HepG2 (cell line): ENCODE results near the gene CHKA. TPM values are rescaled to one million over a fixed set of nuclear protein-coding genes. Genes with fewer than 3 reads are reported as not detected.

Experiments
- ATF7 ChIP-seq, 2 experiments: fragments of 450-650 bp in 1 of 2; sonication (generic) in 1 of 2; formaldehyde crosslinking in 1 of 2; IDR thresholded peaks; 2 replicates each; pipeline versions ENCODE4 v1.4.0 to v1.6.1; 2016 to 2020; ENCODE audit warnings: antibody characterized with exemption in 1 of 2, mild to moderate bottlenecking in 1 of 2, missing genetic modification reagents in 1 of 2
- BRCA1 ChIP-seq: sonication (generic); formaldehyde crosslinking; IDR thresholded peaks from 2 replicates; pipeline ENCODE4 v1.4.0; 2020; ENCODE audit warnings: missing genetic modification reagents
- CBFB ChIP-seq: sonication (generic); formaldehyde crosslinking; IDR thresholded peaks from 2 replicates; pipeline ENCODE4 v1.4.0; 2020; ENCODE audit warnings: missing genetic modification reagents
- DPF2 ChIP-seq: sonication (generic); formaldehyde crosslinking; IDR thresholded peaks from 2 replicates; pipeline ENCODE4 v1.4.0; 2020; ENCODE audit warnings: mild to moderate bottlenecking, low read depth, missing genetic modification reagents, borderline replicate concordance
- DR1 ChIP-seq: sonication (generic); formaldehyde crosslinking; IDR thresholded peaks from 2 replicates; pipeline ENCODE4 v1.8.0; 2021; ENCODE audit warnings: mild to moderate bottlenecking, missing genetic modification reagents, inconsistent platforms
- IKZF5 ChIP-seq: IDR thresholded peaks from 2 replicates; pipeline ENCODE4 v1.6.1; 2018; ENCODE audit warnings: missing genetic modification reagents, mild to moderate bottlenecking, missing compliant biosample characterization
- KLF6 ChIP-seq: IDR thresholded peaks from 2 replicates; pipeline ENCODE4 v1.8.0; 2016; ENCODE audit warnings: missing biosample characterization, missing genetic modification reagents
- MEF2D ChIP-seq: sonication (generic); formaldehyde crosslinking; IDR thresholded peaks from 2 replicates; pipeline ENCODE4 v1.5.1; 2020; ENCODE audit warnings: mild to moderate bottlenecking, missing genetic modification reagents
- PAF1 ChIP-seq: IDR thresholded peaks from 2 replicates; pipeline ENCODE4 v1.6.1; 2016; ENCODE audit warnings: missing genetic modification reagents, missing compliant biosample characterization
- PCBP1 ChIP-seq: fragments of 200-400 bp; formaldehyde crosslinking; IDR thresholded peaks from 2 replicates; pipeline ENCODE4 v1.6.1; 2017; ENCODE audit warnings: mild to moderate bottlenecking, low read depth, low read length, borderline replicate concordance
- PHF20 ChIP-seq: sonication (generic); formaldehyde crosslinking; IDR thresholded peaks from 2 replicates; pipeline ENCODE4 v1.5.0; 2020; ENCODE audit warnings: mild to moderate bottlenecking, missing genetic modification reagents
- RFXANK ChIP-seq: IDR thresholded peaks from 2 replicates; pipeline ENCODE4 v1.6.1; 2016
- SNAPC2 ChIP-seq: sonication (generic); formaldehyde crosslinking; IDR thresholded peaks from 2 replicates; pipeline ENCODE4 v1.8.1; 2022; ENCODE audit warnings: mild to moderate bottlenecking, missing genetic modification reagents
- SRSF4 ChIP-seq: fragments of 200-400 bp; formaldehyde crosslinking; IDR thresholded peaks from one replicate; pipeline ENCODE4 v1.6.1; 2018; ENCODE audit warnings: mild to moderate bottlenecking, low read depth, low read length, moderate library complexity; ENCODE audit not compliant: poor library complexity, severe bottlenecking
- TMF1 ChIP-seq: sonication (generic); formaldehyde crosslinking; IDR thresholded peaks from 2 replicates; pipeline ENCODE4 v1.8.1; 2022; ENCODE audit warnings: low read depth, missing genetic modification reagents
- YEATS2 ChIP-seq: sonication (generic); formaldehyde crosslinking; IDR thresholded peaks from 2 replicates; pipeline ENCODE4 v1.4.0; 2020; ENCODE audit warnings: missing genetic modification reagents, borderline replicate concordance
- ZBTB3 ChIP-seq: sonication (generic); formaldehyde crosslinking; IDR thresholded peaks from 2 replicates; pipeline ENCODE4 v1.4.0; 2020; ENCODE audit warnings: low read depth, mild to moderate bottlenecking, moderate library complexity, missing genetic modification reagents, borderline replicate concordance
- ZNF264 ChIP-seq: sonication (generic); formaldehyde crosslinking; IDR thresholded peaks from 2 replicates; pipeline ENCODE4 v1.4.0; 2020; ENCODE audit warnings: missing genetic modification reagents
- ZNF33A ChIP-seq: sonication (generic); formaldehyde crosslinking; IDR thresholded peaks from 2 replicates; pipeline ENCODE4 v1.5.1; 2020; ENCODE audit warnings: missing genetic modification reagents, mild to moderate bottlenecking, moderate library complexity, borderline replicate concordance
- ZNF354B ChIP-seq: sonication (generic); formaldehyde crosslinking; IDR thresholded peaks from 2 replicates; pipeline ENCODE4 v1.8.0; 2022; ENCODE audit warnings: mild to moderate bottlenecking, missing genetic modification reagents
- ZNF362 ChIP-seq: sonication (generic); formaldehyde crosslinking; IDR thresholded peaks from 2 replicates; pipeline ENCODE4 v1.4.0; 2020; ENCODE audit warnings: missing genetic modification reagents, mild to moderate bottlenecking, borderline replicate concordance
- ZNF382 ChIP-seq: sonication (generic); formaldehyde crosslinking; IDR thresholded peaks from 2 replicates; pipeline ENCODE4 v1.5.0; 2020; ENCODE audit warnings: missing genetic modification reagents, mild to moderate bottlenecking, borderline replicate concordance
- polyA plus RNA-seq, 8 experiments: library from polyadenylated mRNA; depleted of rRNA in 3 of 8; stranded (reverse) in 7 of 8; unstranded in 1 of 8; fragments of >200 nt; fragmentation: Illumina TruSeq in 4 of 8; extraction: Trizol in 4 of 8; gene quantifications; 2 replicates each; pipeline versions ENCODE4 v1.2.1 to v1.2.3, GENCODE V29; 2011 to 2016; ENCODE audit warnings: low read depth in 4 of 8, missing spikeins in 1 of 8, mixed read lengths in 1 of 8; ENCODE audit not compliant: insufficient read depth in 1 of 8
- total RNA-seq, 5 experiments: library from RNA; depleted of rRNA; stranded (reverse); fragments of >200 nt; fragmentation: Illumina TruSeq; extraction: Trizol; gene quantifications; 2 replicates each; pipeline ENCODE4 v1.2.3, GENCODE V29; 2016; ENCODE audit warnings: low read depth in 1 of 5
- TF ChIP-seq, protein P1 (sequence below): sonication (generic); formaldehyde crosslinking; IDR thresholded peaks from 2 replicates; pipeline ENCODE4 v1.5.0; 2020; ENCODE audit warnings: mild to moderate bottlenecking, missing genetic modification reagents
- TF ChIP-seq, protein P2 (sequence below): sonication (generic); formaldehyde crosslinking; conservative IDR thresholded peaks from 2 replicates; pipeline ENCODE4 v1.8.1; 2023; ENCODE audit warnings: missing genetic modification reagents

CHKA gene
- total and polyA plus RNA-seq, 2 of the 13 experiments (the other 11 are each of a cell fraction or from before 2014, with no cell fraction given) = 71.6 to 92.7 TPM

DNA sequence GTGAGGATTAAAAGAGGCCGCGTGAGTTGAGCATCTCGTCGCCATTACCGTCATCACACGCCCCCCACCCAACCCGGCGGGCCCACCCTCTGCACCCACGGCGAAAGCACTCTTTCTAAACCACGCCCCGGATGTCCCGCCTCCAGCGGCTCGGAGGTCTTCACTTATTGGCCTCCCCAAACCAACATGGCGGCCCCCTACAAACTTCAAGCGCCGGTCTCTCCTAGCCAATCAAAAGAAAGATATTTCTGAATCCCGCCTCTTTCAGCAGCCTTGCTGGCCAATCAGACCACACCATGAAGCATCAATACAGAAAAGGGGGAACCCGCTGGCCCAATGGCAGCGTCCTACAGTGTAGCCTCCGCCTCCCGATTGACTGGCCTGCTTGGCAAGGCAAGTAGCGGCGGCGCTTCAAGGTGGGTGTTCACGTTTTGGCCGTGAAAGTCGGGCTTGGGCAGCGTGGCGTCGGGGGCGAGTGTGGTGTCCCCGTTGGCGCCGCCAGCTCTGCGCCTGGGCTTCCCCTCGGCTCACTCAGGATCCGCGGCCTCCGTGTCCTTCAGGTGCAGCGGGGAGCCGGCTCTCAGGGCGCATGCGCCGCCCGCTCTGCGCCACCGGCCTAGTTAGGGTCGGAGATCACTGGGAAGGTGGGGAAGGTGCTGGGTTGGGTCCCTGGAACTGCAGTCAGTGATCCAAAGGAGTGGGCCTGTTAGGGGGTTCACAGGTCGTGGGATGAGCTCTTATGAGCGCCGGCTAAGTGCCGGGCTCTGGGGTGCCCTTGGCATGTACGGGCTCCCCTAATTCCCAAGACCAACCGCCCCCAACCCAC is 90.7 kb downstream of the CHKA start, which contains the start of gene NDUFS8 (continued):
- TF ChIP-seq PCBP1 = no peak
- no peak for TF ChIP-seq DPF2
- TF ChIP-seq PAF1 (CRISPR knock-in tag) = no peak
- TF ChIP-seq ZNF382 (CRISPR knock-in tag) = no peak
- TF ChIP-seq ZNF362 (CRISPR knock-in tag) = no peak
- TF ChIP-seq ZNF33A = no peak
- no peak for TF ChIP-seq CBFB (CRISPR knock-in tag)
- TF ChIP-seq ZBTB3 = no peak
- no peak for TF ChIP-seq ZNF354B
- TF ChIP-seq, protein P1, sequence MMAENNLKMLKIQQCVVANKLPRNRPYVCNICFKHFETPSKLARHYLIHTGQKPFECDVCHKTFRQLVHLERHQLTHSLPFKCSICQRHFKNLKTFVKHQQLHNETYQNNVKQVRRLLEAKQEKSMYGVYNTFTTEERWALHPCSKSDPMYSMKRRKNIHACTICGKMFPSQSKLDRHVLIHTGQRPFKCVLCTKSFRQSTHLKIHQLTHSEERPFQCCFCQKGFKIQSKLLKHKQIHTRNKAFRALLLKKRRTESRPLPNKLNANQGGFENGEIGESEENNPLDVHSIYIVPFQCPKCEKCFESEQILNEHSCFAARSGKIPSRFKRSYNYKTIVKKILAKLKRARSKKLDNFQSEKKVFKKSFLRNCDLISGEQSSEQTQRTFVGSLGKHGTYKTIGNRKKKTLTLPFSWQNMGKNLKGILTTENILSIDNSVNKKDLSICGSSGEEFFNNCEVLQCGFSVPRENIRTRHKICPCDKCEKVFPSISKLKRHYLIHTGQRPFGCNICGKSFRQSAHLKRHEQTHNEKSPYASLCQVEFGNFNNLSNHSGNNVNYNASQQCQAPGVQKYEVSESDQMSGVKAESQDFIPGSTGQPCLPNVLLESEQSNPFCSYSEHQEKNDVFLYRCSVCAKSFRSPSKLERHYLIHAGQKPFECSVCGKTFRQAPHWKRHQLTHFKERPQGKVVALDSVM = no peak
- TF ChIP-seq SNAPC2 (CRISPR knock-in tag) = no peak
- TF ChIP-seq, protein P2, sequence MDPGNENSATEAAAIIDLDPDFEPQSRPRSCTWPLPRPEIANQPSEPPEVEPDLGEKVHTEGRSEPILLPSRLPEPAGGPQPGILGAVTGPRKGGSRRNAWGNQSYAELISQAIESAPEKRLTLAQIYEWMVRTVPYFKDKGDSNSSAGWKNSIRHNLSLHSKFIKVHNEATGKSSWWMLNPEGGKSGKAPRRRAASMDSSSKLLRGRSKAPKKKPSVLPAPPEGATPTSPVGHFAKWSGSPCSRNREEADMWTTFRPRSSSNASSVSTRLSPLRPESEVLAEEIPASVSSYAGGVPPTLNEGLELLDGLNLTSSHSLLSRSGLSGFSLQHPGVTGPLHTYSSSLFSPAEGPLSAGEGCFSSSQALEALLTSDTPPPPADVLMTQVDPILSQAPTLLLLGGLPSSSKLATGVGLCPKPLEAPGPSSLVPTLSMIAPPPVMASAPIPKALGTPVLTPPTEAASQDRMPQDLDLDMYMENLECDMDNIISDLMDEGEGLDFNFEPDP = 0 out of 2 replicates have a peak, but pooled peaks have one; percentile 83
- TF ChIP-seq ZNF264 (CRISPR knock-in tag) = 0 out of 2 replicates have a peak, but pooled peaks have one; percentile 50
- peak; percentile 72 for TF ChIP-seq IKZF5
- no peak for TF ChIP-seq BRCA1
- peak; percentile 58; the same call in 1 of the 2 replicates for TF ChIP-seq DR1 (CRISPR knock-in tag)
- no peak for TF ChIP-seq ATF7 (IDR thresholded peaks at IDR 0.05)
- TF ChIP-seq ATF7 (CRISPR knock-in tag; IDR thresholded peaks at IDR 0.05) = no peak
- TF ChIP-seq KLF6 (CRISPR knock-in tag) = no peak; the same call in 1 of the 2 replicates
- TF ChIP-seq RFXANK (CRISPR knock-in tag) = no peak; the same call in 1 of the 2 replicates
- TF ChIP-seq YEATS2 (CRISPR knock-in tag) = peak; percentile 52; the same call in 1 of the 2 replicates
- peak; percentile 70 for TF ChIP-seq PHF20
- TF ChIP-seq SRSF4 = no peak
- TF ChIP-seq TMF1 (CRISPR knock-in tag) = no peak
- peak; percentile 63; the same call in 1 of the 2 replicates for TF ChIP-seq MEF2D (CRISPR knock-in tag)
